ENCODE data around the gene ARG2. TPM values are rescaled to one million over a fixed set of nuclear protein-coding genes. Genes with fewer than 3 reads are reported as not detected.

Gene ARG2
- total and polyA plus RNA-seq, 9 of the 15 experiments (the other 6 are each of a cell fraction or from before 2014, with no cell fraction given): 6.2 to 75.0 (median 17.8) TPM

DNA sequence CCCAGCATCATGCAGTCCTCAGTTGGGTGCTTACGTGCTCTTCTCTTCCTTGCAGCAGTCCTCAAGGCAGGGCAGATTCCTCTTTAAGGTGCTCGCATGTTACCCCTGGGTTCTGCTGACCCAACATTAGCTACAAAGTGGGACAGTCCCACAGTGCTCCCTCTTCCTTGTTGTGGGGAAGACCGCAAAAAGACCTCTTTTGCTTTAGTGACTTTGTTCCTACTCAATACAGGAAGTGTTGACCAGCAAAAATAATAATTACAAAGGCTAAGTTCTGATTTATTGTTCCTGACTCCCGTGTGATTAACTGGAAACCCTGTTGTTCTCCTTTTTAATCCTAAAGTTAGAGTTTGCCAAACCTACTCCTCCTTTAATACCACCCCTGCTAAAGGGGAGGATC is 33.4 kb upstream of the ARG2 start:
- ATAC-seq (no peak), DNase-seq (ENCODE audit: extremely low read depth in 1 of 4, low spot score in 3 of 4) (no peak), FAIRE-seq (no peak)
- 68% methylated on average over 4 of the region's 4 CpGs for WGBS (ENCODE audit: insufficient coverage, low coverage, missing lambda C conversion rate)
- BruUV-seq (replicated peaks): no TSS peak
- Histone ChIP-seq H3K36me3 (ENCODE audit: control insufficient read depth, insufficient read depth, low read length) (peaks cover 27% of the 10 kb centered on the region; the same call in 2 of the 3 replicates), H4K20me1 (replicated peaks; ENCODE audit: control insufficient read depth, insufficient read depth, low read length) (no peaks in the 10 kb centered on the region), H3K27me3 (ENCODE audit: control insufficient read depth in 2 of 2, insufficient read depth in 2 of 2, low read length in 2 of 2) (no peaks in the 10 kb centered on the region), H3K9me3 (replicated peaks; ENCODE audit: control insufficient read depth, insufficient read depth, low read depth, low read length) (no peaks in the 10 kb centered on the region), H3K4me3 (no peak overlapping the region), H3K9me1 (ENCODE audit: control insufficient read depth, insufficient read depth, low read length) (no peaks in the 10 kb centered on the region), H3K4me2 (ENCODE audit: insufficient read depth, low read length) (no peak overlapping the region), H2AFZ (ENCODE audit: low read depth, low read length) (no peak overlapping the region), H3K9ac (ENCODE audit: insufficient read depth in 1 of 2, low read depth in 2 of 2, low read length in 2 of 2) (no peak overlapping the region), H3K79me2 (ENCODE audit: control insufficient read depth, insufficient read depth, low read length) (no peaks in the 10 kb centered on the region), H3K4me1 (replicated peaks in 1 of 2; ENCODE audit: control insufficient read depth in 2 of 2, insufficient read depth in 2 of 2, low read length in 2 of 2) (peaks cover 0 to 8% of the 10 kb centered on the region in 2 experiments; a peak in 2 of 5 replicates), H3K27ac (ENCODE audit: extremely low read depth, low read depth, low read length) (no peak overlapping the region)
- POLR2A ChIA-PET: interaction anchor here (1.2 to 2.3 kb wide), 2 partner anchors 77 to 118 kb away, joined by 5 to 14 read pairs; no protein-coding TSS in a partner anchor
- CTCF ChIA-PET (ENCODE audit: low intra/inter-chr PET ratio): no interaction called here
- in situ Hi-C loops (cut with MboI) (loop anchor here (10.0 kb wide), 2 partner anchors 118 to 448 kb away; partner anchors contain the start of gene RDH12), intact Hi-C loops (cut with micrococcal nuclease) (no loop called here)
- TF ChIP-seq SRSF7 (optimal IDR thresholded peaks at IDR 0.05; ENCODE audit: low read depth, low read length): no peak
- no peak for TF ChIP-seq ATF7 (IDR thresholded peaks at IDR 0.05)
- TF ChIP-seq PHF20 (IDR thresholded peaks at IDR 0.05; ENCODE audit: partially characterized antibody): no peak
- no peak for TF ChIP-seq NUFIP1 (IDR thresholded peaks at IDR 0.05; ENCODE audit: partially characterized antibody)
- TF ChIP-seq CTBP1 (IDR thresholded peaks at IDR 0.05; ENCODE audit: borderline replicate concordance): no peak
- no peak for TF ChIP-seq ZNF174 (CRISPR knock-in tag; IDR thresholded peaks at IDR 0.05)
- TF ChIP-seq SMARCA4 (IDR thresholded peaks at IDR 0.05): no peak
- TF ChIP-seq SRSF9 (IDR thresholded peaks at IDR 0.05; ENCODE audit: borderline replicate concordance, low read depth, low read length): no peak
- no peak for TF ChIP-seq POLR2AphosphoS2 (IDR thresholded peaks at IDR 0.05; ENCODE audit: low read length)
- TF ChIP-seq ZNF584 (CRISPR knock-in tag; IDR thresholded peaks at IDR 0.05; ENCODE audit: low read depth): no peak
- TF ChIP-seq, protein P1, sequence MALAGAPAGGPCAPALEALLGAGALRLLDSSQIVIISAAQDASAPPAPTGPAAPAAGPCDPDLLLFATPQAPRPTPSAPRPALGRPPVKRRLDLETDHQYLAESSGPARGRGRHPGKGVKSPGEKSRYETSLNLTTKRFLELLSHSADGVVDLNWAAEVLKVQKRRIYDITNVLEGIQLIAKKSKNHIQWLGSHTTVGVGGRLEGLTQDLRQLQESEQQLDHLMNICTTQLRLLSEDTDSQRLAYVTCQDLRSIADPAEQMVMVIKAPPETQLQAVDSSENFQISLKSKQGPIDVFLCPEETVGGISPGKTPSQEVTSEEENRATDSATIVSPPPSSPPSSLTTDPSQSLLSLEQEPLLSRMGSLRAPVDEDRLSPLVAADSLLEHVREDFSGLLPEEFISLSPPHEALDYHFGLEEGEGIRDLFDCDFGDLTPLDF (CRISPR knock-in tag; IDR thresholded peaks at IDR 0.05): no peak
- no peak for TF ChIP-seq KLF10 (CRISPR knock-in tag; IDR thresholded peaks at IDR 0.05)
- TF ChIP-seq POLR2G (IDR thresholded peaks at IDR 0.05; ENCODE audit: low read depth, low read length): no peak
- no peak for TF ChIP-seq ZNF143 (CRISPR knock-in tag; IDR thresholded peaks at IDR 0.05)
- TF ChIP-seq, protein P2, sequence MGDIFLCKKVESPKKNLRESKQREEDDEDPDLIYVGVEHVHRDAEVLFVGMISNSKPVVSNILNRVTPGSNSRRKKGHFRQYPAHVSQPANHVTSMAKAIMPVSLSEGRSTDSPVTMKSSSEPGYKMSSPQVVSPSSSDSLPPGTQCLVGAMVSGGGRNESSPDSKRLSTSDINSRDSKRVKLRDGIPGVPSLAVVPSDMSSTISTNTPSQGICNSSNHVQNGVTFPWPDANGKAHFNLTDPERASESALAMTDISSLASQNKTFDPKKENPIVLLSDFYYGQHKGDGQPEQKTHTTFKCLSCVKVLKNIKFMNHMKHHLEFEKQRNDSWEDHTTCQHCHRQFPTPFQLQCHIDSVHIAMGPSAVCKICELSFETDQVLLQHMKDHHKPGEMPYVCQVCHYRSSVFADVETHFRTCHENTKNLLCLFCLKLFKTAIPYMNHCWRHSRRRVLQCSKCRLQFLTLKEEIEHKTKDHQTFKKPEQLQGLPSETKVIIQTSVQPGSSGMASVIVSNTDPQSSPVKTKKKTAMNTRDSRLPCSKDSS (IDR thresholded peaks at IDR 0.05; ENCODE audit: low read depth, partially characterized antibody): no peak
- no peak for TF ChIP-seq ZNF551 (CRISPR knock-in tag; IDR thresholded peaks at IDR 0.05)
- TF ChIP-seq GATA2 (CRISPR knock-in tag; IDR thresholded peaks at IDR 0.05): no peak
- TF ChIP-seq, protein P3, sequence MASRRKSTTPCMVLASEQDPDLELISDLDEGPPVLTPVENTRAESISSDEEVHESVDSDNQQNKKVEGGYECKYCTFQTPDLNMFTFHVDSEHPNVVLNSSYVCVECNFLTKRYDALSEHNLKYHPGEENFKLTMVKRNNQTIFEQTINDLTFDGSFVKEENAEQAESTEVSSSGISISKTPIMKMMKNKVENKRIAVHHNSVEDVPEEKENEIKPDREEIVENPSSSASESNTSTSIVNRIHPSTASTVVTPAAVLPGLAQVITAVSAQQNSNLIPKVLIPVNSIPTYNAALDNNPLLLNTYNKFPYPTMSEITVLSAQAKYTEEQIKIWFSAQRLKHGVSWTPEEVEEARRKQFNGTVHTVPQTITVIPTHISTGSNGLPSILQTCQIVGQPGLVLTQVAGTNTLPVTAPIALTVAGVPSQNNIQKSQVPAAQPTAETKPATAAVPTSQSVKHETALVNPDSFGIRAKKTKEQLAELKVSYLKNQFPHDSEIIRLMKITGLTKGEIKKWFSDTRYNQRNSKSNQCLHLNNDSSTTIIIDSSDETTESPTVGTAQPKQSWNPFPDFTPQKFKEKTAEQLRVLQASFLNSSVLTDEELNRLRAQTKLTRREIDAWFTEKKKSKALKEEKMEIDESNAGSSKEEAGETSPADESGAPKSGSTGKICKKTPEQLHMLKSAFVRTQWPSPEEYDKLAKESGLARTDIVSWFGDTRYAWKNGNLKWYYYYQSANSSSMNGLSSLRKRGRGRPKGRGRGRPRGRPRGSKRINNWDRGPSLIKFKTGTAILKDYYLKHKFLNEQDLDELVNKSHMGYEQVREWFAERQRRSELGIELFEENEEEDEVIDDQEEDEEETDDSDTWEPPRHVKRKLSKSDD (conservative IDR thresholded peaks at IDR 0.05; ENCODE audit: low read length): no peak
- no peak for TF ChIP-seq ZZZ3 (IDR thresholded peaks at IDR 0.05)
- no peak for TF ChIP-seq RBBP5 (IDR thresholded peaks at IDR 0.05; ENCODE audit: borderline replicate concordance, insufficient read depth, low read length, poor library complexity, severe bottlenecking)
